Measurements from ENCODE around the gene UBASH3A. TPM values are rescaled to one million over a fixed set of nuclear protein-coding genes. Genes with fewer than 3 reads are reported as not detected.
A peak's percentile ranks its signal among the peaks of the same experiment; 100 is the strongest.
"Not testable (repeated sequence)": the region's sequence is repeated elsewhere in the genome, so short reads cannot be mapped to it uniquely, and the experiment has no call there.

The UBASH3A gene
- total RNA-seq, 1 donor from 2014 or later, result not detected

DNA sequence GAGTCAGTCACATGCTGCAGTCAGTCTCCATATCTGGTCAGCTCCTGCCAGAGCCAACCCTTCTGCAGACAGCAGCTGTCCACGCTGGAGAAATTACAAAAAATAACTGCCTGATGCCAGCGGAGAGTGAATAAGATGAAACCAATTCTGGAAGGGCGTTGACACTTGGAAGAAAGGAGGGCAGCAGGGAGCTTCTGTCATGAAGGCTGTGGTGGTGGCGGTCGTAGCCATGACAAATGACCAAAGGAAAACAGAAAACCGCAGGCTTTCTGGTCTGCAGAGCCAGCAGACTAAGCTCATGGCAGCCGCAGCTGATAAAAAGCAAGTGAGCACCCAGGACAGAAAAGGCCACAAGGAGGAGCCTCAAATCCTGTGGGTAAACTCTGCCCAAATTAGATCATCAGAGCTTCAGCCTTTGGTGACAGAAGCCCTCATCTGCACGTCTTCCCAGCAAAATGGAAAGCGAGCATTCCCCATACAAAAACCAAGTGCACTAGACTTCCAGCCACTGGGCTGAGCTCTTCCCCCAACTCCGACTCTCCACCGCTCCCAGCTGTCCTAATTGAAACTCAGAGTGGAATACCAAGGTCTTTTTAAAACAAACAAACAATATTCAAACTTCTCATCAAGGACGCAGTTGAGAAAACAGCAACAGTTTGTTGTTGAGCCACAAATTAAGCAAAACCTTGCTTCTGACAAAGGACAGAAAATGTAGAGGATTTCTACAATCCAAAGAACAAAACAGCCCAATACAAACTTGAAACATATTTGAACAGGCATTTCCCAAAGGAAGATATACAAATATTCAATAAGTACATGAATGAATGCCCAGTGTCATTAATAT is 63.7 kb downstream of the UBASH3A start:
- no peak for DNase-seq (ENCODE audit: low read depth in 2 of 2)

DNA sequence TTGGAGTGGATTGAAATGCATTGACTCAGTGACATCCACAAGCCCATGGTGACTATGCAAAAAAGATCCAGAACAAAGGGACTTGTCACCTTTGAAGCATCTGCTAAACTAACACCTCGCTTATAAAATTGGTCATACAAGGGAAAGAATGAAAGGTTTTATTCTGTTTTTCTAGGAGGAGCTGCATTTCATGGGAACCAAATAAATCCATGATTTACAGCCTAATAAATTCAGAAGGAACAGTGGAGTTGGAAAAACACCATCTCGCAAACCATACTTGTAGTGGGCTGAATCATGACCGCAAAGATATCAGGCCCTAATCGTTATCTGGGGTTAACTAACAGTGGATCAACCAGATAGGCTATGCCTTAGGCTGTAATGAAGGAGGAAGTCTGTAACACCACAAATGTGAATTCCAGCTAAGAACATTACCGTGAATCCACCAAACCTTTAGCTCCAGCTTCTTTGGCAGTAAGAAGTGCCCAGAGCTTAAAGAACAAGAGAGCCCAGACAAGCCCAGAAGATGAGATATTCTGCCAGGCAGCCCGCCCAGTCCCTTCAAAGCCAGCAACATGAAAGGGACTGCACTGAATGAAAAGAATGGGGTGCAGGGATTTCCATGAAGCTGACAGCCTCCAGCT is 64.9 kb downstream of the UBASH3A start:
- no peak for DNase-seq (ENCODE audit: low read depth in 2 of 2)

DNA sequence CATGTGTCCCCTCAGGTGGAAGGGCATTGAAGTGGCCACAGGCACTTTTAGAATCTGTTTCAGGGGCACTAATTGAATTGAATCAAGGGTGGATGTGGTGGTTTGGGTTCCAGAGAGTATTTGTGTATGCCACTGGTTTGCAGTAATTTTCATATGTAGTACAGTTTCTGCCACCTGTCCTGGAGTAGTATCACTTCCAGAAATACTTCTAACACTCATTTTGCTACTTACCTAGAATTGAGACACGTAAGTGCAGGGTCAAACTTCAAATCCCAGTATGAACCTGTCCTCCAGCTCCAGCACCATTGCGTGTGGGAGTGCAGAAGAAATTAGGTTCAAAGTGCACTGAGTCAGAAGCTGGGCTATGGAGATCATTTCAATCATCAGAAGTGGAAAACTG is 65.6 kb downstream of the UBASH3A start:
- DNase-seq (ENCODE audit: low read depth in 2 of 2), result no peak

DNA sequence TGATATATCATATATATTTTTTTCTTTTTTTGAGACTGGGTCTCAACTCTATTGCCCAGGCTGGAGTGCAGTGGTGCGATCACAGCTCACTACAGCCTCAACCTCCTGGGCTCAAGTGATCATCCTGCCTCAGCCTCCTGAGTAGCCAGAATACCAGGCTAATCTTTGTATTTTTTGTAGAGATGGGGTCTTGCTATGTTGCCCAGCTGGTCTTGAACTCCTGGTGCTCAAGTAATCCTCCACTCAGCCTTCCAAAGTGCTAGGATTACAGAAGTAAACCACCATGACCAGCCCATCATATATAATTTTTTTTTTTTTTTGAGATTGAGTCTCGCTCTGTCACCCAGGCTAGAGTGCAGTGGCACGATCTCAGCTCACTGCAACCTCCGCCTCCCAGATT is 66.0 kb downstream of the UBASH3A start:
- not testable (repeated sequence) for DNase-seq (ENCODE audit: low read depth in 2 of 2)

DNA sequence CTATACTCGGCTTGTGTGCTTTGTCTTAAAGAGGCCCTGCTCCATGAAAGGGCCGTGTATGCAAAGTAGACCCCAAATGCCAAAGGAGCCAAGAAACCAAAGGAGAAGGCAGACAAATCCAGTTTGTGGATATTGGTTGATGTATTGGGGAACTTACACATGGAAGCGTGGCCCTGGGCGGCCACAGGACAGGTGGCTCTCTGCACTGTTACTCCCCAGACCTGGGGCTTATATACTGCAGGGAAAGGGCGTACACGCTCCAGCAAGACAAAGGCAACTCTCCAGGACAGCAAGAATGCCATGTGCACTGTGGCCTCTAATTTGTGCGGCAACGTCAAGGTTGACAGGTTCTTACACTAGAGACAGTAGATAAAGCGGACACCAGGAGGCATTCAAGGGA is 67.5 kb downstream of the UBASH3A start:
- no peak for DNase-seq (ENCODE audit: low read depth in 2 of 2)

DNA sequence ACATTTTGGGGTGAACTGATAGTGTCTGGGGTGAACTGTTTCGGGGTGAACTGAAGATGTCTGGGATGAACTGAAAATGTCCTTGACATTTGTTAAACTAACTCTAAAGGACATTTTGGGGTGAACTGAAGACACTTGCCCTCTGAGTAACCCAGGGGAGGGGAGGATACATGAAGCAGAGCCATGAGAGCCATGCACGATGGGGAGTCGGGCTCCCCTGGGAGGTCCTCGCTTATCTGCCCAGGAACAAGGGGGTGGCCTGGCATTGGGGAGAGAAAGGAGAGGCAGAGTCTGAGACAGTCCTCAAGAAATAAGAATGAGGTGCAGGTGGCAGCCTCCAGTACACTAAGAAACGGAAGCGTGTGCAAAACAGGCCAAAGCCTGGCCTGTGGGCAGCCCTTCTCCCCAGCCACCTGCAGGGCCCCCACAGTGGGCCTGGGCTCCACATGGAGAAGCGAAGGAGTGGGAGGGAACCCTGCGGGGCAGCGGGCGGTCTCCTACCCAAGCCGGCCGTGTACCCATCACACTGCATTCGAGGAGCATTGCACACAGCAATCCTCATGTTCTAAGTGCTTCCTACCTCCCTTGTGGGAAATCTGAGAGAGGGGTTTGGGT is 68.1 kb downstream of the UBASH3A start:
- DNase-seq (ENCODE audit: low read depth in 2 of 2), result no peak

DNA sequence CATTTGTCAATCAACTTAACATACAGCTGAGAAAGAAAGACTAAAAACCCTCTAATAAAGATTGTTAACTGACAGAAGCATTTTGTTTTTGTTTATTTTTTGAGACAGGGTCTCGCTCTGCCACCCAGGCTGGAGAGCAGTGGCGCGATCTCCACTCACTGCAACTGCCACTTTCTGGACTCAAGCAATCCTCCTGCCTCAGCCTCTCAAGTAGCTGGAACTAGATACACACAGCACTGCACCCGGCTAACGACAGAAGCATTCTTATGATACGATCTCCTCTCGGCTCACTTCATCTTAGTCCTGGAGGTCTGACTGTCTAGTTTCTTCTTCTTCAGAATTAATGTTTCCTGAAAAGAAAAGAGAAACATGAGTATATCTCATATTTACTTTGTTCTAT is 68.8 kb downstream of the UBASH3A start:
- DNase-seq (ENCODE audit: low read depth in 2 of 2), result no peak

DNA sequence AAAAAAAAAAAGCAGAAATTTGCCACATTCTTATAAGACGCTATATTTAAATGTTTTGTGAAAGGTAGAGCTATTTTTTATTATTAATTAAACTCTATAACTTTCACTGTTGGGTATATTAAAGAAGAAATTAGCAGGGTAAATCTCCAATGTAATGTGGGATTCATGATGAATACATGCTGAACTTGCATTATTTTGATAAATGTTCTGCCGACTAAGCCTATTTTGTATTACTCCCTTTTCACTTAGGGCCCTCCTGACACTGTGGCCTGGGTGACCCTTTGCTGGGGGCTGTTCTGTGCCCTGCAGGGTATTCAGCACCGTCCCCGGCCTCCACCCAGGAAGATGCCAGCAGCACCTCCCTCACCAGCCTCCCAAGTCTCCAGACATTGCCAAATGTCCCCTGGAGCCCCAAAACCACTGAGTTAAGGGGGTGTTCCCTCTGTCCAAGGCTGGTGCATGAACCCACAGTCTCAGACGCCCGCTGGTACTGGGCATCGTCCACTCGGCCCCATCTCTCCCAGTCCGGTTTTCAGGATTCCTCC is 69.9 kb downstream of the UBASH3A start:
- no peak for DNase-seq (ENCODE audit: low read depth in 2 of 2)

DNA sequence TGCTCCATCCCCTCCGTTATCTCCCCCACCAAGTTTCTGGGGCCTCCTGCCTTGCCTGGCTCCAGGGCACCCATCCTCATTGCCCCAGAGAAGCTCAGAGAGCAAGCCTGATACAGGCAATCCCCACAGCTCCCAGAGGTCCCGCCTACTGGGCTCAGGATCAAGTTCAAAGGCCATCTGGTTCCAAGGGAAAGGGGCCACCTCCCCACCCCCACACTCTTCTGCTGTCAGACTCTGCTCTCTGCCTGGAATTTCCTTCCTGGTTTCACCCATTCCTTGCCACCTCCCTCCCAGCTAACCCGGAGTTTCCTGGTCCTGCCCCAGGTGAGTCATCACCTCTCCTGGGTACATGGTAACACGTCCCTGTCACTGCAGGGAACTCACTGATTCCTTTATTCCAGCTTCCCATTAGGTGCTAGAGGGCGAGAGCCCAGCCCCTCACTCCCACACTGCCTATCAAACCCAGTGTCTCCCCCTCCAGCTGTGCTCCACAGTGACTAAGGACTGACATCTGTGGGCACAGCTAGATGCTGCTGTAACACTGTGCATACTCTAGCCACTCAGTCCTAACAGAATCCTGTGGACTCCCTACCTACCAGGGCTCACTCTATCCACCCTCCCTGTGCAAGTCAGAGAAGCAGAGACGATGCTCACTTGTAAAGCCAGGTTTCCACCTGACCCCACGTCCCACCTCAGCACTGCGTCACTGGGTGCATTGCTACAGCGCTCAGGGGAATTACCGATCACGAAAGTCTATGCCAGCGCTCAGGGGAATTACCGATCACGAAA is 70.5 kb downstream of the UBASH3A start:
- peak in 1 of 2 donors; percentile 34 for DNase-seq (ENCODE audit: low read depth in 2 of 2)

DNA sequence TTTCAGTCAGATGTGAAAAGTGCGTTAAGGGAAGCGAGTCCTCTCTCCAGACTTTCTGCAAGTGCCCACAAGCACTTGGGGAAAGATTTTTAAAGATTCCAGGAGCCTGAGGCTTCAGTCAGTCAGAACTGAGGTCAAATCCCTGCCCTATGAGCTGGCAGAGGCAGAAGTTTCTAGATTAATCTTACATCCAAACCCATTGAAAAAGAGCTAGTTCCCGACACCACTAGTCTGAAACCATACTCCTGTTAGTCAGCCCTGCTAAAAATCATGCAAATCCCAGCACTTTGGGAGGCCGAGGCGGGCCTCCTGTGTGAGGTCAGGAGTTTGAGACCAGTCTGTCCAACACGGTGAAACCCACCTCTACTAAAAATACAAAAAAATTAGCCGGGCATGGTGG is 71.3 kb downstream of the UBASH3A start:
- DNase-seq (ENCODE audit: low read depth in 2 of 2), result no peak

DNA sequence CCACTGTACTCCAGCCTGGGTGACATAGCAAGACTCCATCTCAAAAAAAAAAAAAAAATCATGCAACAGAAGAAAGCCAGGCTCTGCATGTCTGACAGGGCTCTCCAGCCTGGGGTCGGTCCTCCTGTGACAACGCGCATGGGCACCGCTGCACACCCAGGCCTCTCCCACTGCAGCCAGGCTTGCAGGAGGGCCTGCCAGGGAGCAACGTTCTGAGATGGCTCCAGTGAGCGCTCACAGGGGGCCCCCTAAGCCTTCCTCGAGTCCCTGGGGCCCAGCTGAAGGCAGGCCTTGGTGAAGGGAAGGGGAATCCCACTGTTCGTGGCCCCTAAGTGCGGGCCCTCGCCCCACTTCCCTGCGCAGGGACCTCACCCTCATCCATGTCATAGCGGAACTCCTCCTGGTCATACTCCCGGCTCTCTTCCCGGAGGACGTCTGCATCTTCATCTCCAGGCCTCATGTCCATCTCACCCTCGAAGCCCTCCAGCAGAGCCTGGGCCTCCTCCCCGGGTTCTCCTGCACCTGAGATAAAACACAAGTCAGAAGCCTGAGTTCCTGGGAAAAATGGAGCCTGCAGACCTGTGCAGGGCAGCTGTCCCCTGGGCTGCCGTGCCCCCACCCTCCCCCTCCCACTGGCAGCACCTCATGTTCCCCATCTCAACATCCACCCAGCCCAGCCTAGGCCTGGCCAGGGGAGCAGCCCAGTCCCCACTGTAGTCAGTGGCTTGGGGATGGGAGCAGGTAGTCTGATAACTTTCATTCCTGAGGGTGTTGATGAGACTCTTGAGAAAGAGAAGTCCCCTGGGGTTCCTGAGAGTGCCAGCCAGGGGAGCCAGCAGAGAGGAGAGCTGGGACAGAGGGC is 72.1 kb downstream of the UBASH3A start:
- DNase-seq (ENCODE audit: low read depth in 2 of 2), result no peak

DNA sequence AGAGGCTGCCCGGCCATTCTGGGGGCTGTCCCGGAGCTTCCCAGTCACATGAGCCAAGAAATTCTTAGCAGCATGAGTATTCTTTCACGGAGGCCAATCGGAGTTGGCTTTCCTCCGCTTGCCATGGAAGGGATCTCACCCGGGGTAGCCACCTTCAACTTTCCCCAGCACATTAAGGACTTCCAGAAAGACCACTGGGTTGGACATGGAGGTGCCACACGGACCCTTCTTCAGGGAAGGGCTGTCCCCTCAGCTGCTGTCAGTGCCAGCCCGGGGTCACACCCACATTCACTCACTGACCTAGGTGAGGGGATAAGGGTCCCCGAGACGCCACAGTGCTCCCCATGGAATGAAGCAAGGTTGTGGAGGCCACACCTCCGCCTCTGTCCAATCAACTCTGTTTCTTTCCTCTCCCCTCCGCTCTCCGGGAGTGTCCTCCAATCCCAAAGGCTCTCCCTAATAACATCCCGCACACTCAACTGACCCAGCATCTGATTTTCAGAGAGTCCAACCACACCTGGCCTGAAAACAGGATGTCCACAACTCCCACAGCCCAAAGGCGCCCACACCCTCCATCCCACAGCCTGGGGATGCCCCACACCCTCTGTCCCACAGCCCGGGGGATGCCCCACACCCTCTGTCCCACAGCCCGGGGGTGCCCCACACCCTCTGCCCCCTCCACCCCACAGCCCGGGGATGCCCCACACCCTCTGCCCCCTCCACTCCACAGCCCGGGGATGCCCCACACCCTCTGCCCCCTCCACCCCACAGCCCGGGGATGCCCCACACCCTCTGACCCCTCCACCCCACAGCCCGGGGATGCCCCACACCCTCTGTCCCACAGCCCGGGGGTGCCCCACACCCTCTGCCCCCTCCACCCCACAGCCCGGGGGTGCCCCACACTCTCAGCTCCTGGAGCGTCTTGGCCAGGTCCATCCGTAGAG is 73.0 kb downstream of the UBASH3A start:
- DNase-seq (ENCODE audit: low read depth in 2 of 2), result no peak

DNA sequence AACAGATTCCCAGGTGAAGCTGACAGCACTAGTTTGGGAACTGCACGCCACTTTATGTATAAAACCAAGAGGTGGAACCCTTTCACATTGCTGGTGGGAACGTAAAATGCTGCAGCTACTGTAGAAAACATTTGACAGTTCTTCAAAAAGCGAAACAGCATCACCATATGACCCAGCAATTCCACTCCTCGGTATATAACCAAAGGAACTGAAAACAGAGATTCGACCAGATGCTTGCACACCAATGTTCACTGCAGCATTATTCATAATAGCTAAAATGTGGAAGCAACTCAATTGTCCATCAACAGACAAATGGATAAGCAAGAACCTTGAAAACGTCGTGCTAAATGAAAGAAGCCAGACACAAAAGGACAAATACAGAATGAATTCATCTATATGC is 74.8 kb downstream of the UBASH3A start:
- DNase-seq (ENCODE audit: low read depth in 2 of 2), result no peak

DNA sequence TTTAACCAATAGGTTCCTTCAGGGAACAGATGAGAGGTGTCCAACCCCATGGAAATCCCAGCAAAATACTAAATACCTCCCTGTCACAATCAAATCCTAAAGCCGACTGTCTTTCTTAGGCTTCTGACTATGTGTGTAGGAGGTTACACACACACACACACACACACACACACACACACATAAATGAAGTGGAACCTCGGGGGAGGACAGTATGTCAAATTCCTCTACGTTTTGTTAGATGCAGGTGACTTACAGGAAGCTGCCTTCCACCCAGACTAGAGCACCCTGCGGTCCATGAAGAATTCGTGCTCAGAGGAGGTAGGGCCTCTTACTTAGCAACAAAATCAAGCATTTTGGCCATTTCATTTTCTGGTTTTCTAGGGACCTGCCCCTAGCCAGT is 75.9 kb downstream of the UBASH3A start:
- DNase-seq (ENCODE audit: low read depth in 2 of 2), result no peak

DNA sequence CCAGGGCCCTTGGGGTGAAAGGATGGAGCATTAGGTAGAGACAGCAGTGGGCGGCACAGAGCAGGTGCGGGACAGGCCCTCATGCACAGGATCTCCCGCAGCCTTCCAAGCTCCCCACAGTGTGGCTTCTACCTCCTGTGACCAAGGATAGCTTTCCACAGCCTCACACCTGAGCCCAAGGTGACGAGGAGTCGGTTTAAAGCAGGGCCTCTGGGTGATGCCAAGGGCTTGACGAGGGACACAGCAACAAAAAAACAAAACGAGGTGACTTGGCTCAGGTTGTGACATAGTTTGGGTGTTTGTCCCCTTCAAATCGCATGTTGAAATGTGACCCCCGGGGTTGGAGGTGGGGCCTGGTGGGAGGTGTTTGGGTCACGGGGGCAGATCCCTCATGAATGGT is 77.0 kb downstream of the UBASH3A start:
- DNase-seq (ENCODE audit: low read depth in 2 of 2), result no peak

DNA sequence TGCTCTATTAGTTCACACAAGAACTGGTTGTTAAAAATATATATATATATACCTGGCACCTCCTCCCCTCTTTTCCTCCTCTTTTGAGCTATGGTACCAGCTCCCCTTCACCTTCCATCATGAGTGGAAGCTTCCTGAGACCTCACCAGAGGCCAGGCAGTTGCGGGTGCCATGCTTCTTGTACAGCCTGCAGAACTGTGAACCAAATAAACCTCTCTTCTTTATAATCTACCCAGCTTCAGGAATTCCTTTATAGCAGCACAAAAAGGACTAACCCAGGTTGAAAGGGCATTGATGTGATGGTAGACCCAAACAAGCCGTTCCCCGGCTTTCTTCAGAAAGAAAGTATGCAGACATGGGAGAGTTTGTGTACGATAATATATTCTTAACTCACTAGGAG is 77.5 kb downstream of the UBASH3A start:
- no peak for DNase-seq (ENCODE audit: low read depth in 2 of 2)

DNA sequence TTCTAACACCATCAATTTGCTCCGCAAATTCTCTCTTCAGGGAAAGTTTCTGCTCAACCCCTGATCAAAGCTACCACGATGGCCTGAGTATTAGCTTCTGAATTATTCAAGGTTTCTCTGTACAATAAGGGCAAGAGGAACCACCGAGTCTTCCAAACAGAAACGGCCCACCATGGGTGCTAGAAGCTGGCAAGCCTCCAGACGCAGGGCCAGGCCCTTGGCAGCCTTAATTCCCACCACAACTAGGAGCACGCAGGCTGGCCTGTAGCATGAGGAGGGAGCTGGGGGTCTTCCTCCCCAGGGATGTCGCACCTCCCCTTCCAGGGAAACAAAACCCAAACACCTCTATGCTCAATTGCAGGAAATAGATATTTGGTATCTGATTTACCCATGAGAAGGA is 81.3 kb downstream of the UBASH3A start:
- DNase-seq (ENCODE audit: low read depth in 2 of 2), result no peak

DNA sequence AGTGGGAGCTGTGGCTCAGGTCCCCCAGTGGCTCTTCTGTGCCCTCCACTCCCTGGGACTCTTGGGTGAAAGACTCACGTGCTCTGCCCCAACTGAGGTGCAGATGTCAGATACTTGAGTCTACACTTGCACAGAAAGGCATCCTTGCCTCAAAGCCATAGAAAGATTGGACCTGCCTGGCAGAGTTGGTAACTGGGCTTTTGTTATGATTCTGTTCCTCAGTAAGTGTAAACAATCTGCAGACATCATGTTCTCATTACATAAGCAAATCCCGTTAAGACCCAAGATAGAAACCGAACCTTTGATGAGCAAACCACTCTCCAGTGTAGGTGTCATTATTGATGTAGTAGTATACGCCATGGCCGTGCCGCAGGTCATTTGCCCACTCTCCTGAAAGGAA is 82.4 kb downstream of the UBASH3A start:
- no peak for DNase-seq (ENCODE audit: low read depth in 2 of 2)

DNA sequence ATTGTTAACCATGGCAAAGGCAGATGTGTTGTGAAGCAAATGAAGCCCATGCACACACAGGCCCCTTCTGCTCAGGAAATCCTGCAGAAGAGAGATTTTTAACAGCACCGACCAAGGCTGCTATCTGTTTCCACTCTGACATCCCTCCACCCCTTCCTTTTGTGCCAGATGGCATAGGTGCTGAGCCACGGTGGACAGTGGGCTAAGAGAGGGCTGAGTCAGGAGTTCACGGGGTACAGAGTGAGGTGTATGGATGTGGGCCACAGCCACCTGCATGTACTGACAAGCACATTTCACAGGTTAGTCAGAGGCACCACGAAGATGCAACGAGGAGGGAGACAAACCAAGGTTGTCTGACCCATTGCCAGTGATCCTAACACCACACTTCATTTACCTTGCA is 82.8 kb downstream of the UBASH3A start:
- no peak for DNase-seq (ENCODE audit: low read depth in 2 of 2)

All from dermis microvascular lymphatic vessel endothelial cell (primary cell).